ENCODE measurements around the gene ARSG.

ARSG gene

GRCh38 chr17:68379692-68380677, 88.7 kb downstream of the ARSG start:
- no peak for DNase-seq

GRCh38 chr17:68381076-68381900, 90.0 kb downstream of the ARSG start:
- no peak for DNase-seq

- DNase-seq: no peak
Observed at GRCh38 chr17:68382582-68383085, 91.3 kb downstream of the ARSG start.

GRCh38 chr17:68383120-68383442, 91.8 kb downstream of the ARSG start:
- no peak for DNase-seq

- DNase-seq: no peak
Observed at GRCh38 chr17:68383443-68384321, 92.4 kb downstream of the ARSG start.

GRCh38 chr17:68384471-68384870, 93.2 kb downstream of the ARSG start:
- no peak for DNase-seq

- DNase-seq: no peak
Observed at GRCh38 chr17:68384941-68385340, 93.6 kb downstream of the ARSG start.

GRCh38 chr17:68385490-68386215, 94.4 kb downstream of the ARSG start:
- DNase-seq: no peak

- DNase-seq: no peak
Observed at GRCh38 chr17:68387435-68388218, 96.3 kb downstream of the ARSG start.

GRCh38 chr17:68389041-68389440, 97.7 kb downstream of the ARSG start:
- no peak for DNase-seq

- DNase-seq: no peak
Observed at GRCh38 chr17:68390888-68391545, 99.7 kb downstream of the ARSG start.

- no peak for DNase-seq
Observed at GRCh38 chr17:68391561-68392268, 100.4 kb downstream of the ARSG start.

GRCh38 chr17:68394608-68395331, 103.5 kb downstream of the ARSG start:
- no peak for DNase-seq

GRCh38 chr17:68396226-68397107, 105.2 kb downstream of the ARSG start:
- DNase-seq: no peak

GRCh38 chr17:68397108-68397536, 105.8 kb downstream of the ARSG start:
- DNase-seq: no peak

GRCh38 chr17:68398691-68399637, 107.7 kb downstream of the ARSG start:
- DNase-seq: no peak
